Hepatocyte (in vitro differentiated cells): ENCODE data around the gene PEAR1.

Source experiments
- EZH2 ChIP-seq: fragments of 200-600 bp; sonication (generic); IDR thresholded peaks from 2 replicates; pipeline ENCODE4 v1.6.1; 2016; ENCODE audit warnings: antibody characterized with exemption, mild to moderate bottlenecking, borderline replicate concordance
- TF ChIP-seq, protein P1 (sequence below): fragments of 200-600 bp; sonication (generic); IDR thresholded peaks from 2 replicates; pipeline ENCODE4 v1.5.1; 2016; ENCODE audit warnings: antibody characterized with exemption, mild to moderate bottlenecking; ENCODE audit not compliant: poor library complexity

DNA sequence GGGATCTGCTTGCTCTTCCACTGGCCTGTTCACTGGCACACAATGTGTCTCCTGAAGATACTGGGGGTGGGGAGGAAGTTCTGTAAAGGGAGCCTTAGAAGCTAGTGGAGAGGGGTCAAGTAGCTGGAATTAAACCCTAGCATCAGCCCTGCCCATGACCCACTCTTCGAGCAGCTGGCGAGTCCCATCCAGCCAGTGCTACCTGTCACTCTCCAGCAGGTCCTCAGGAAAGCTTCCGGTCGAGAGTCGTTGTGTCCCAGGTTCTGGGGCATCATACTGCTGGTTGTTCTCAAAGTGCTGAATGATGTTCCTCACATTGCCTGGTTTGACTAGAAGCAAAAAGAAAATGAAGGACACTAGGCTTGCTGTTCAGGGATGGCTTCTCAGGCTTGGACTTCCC is 57.9 kb downstream of the PEAR1 start:
- TF ChIP-seq, protein P1, sequence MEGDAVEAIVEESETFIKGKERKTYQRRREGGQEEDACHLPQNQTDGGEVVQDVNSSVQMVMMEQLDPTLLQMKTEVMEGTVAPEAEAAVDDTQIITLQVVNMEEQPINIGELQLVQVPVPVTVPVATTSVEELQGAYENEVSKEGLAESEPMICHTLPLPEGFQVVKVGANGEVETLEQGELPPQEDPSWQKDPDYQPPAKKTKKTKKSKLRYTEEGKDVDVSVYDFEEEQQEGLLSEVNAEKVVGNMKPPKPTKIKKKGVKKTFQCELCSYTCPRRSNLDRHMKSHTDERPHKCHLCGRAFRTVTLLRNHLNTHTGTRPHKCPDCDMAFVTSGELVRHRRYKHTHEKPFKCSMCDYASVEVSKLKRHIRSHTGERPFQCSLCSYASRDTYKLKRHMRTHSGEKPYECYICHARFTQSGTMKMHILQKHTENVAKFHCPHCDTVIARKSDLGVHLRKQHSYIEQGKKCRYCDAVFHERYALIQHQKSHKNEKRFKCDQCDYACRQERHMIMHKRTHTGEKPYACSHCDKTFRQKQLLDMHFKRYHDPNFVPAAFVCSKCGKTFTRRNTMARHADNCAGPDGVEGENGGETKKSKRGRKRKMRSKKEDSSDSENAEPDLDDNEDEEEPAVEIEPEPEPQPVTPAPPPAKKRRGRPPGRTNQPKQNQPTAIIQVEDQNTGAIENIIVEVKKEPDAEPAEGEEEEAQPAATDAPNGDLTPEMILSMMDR = no peak
- TF ChIP-seq EZH2 = no peak
